Esophagus muscularis mucosa (tissue), 3 donors: ENCODE data around the gene CLDN9.

Source experiments
- CTCF ChIP-seq, 3 experiments: fragments of 200-600 bp in 2 of 3; fragments of 450-650 bp in 1 of 3; sonication (generic) in 2 of 3; IDR thresholded peaks; one replicate each; pipeline ENCODE4 v1.5.1; 2017 to 2019; ENCODE audit warnings: antibody characterized with exemption in 3 of 3, mild to moderate bottlenecking in 2 of 3, moderate library complexity in 1 of 3
- POLR2A ChIP-seq: fragments of 450-650 bp; IDR thresholded peaks from one replicate; pipeline ENCODE4 v1.6.1; 2017; ENCODE audit warnings: antibody characterized with exemption, moderate library complexity, mild to moderate bottlenecking, low read depth
- POLR2AphosphoS5 ChIP-seq, 2 donors: sonication (generic); formaldehyde crosslinking; IDR thresholded peaks; one replicate each; pipeline ENCODE4 v1.6.1; 2017; ENCODE audit warnings: antibody characterized with exemption in 2 of 2

DNA sequence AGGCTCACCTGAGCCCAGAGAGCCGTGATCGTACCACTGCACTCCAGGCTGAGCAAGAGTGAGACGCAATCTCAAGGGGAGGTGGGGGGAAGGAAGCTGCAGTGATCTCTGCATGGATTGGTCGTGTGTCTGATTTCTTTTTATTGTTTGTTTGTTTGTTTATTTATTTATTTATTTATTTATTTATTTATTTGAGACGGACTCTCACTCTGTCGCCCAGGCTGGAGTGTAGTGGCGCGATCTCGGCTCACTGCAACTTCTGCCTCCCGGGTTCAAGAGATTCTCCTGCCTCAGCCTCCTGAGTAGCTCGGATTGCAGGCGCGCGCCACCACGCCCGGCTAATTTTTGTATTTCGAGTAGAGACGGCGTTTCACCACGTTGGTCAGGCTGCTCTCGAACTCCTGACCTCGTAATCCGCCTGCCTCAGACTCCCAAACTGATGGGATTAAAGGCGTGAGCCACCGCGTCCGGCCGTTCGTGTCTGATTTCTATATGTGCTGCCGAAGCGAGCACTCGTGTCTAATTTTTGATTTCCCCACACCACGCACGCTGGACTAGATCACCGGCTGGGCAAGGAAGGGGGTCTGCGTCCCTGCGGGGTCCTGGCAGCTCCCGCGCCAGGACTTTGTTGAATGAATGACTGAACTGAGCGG, 7.0 kb downstream of the CLDN9 start:
- no peak for TF ChIP-seq CTCF (IDR thresholded peaks at IDR 0.05)
- no peak for TF ChIP-seq POLR2A
- no peak for TF ChIP-seq POLR2AphosphoS5 (IDR thresholded peaks at IDR 0.05)
